CD14-positive monocyte (primary cell): ENCODE results near the gene GJB2. TPM values are rescaled to one million over a fixed set of nuclear protein-coding genes. Genes with fewer than 3 reads are reported as not detected.

Experiments used
- DNase-seq, 3 donors: peaks; one replicate each; pipeline ENCODE4 v3.0.0-alpha.2; 2011 to 2022
- H2AFZ ChIP-seq: 2 replicates; pipeline ENCODE4 v1.6.0; 2012; ENCODE audit warnings: mild to moderate bottlenecking, low read depth, low read length, inconsistent platforms; ENCODE audit not compliant: insufficient read depth, poor library complexity, severe bottlenecking
- H3K27ac ChIP-seq, 2 donors: 1 replicate in 1 of 2; 2 replicates in 1 of 2; pipeline ENCODE4 v1.5.1; 2012 to 2013; ENCODE audit warnings: low read length in 2 of 2, control low read depth in 1 of 2, inconsistent platforms in 1 of 2, low read depth in 1 of 2, mild to moderate bottlenecking in 1 of 2
- H3K27me3 ChIP-seq, 2 donors: one replicate each; pipeline versions ENCODE4 v1.6.0 to v1.6.1; 2011 to 2013; ENCODE audit warnings: low read length in 2 of 2; ENCODE audit not compliant: control insufficient read depth in 2 of 2, insufficient read depth in 2 of 2
- H3K36me3 ChIP-seq, 2 donors: replicated peaks in 1 of 2; 1 replicate in 1 of 2; 2 replicates in 1 of 2; pipeline versions ENCODE4 v1.5.1 to v1.6.1; 2012 to 2013; ENCODE audit warnings: low read length in 2 of 2, control low read depth in 1 of 2, inconsistent platforms in 1 of 2, mild to moderate bottlenecking in 1 of 2; ENCODE audit not compliant: insufficient read depth in 2 of 2, control insufficient read depth in 1 of 2
- H3K4me1 ChIP-seq, 2 donors: 1 replicate in 1 of 2; 2 replicates in 1 of 2; pipeline versions ENCODE4 v1.5.1 to v1.6.1; 2012 to 2013; ENCODE audit warnings: low read length in 2 of 2, control low read depth in 1 of 2, inconsistent platforms in 1 of 2, mild to moderate bottlenecking in 1 of 2, moderate library complexity in 1 of 2; ENCODE audit not compliant: insufficient read depth in 2 of 2, control insufficient read depth in 1 of 2
- H3K4me2 ChIP-seq: replicated peaks from 2 replicates; pipeline ENCODE3; 2012; ENCODE audit warnings: low read length, moderate library complexity, mild to moderate bottlenecking; ENCODE audit not compliant: poor library complexity, severe bottlenecking; ENCODE audit errors: extremely low read depth
- H3K4me3 ChIP-seq, 3 experiments: fragments of 200-600 bp in 1 of 3; sonication (generic) in 1 of 3; replicated peaks in 1 of 3; 1 replicate in 2 of 3; 2 replicates in 1 of 3; pipeline ENCODE4 v1.5.1; 2011 to 2013; ENCODE audit warnings: low read length in 3 of 3, mild to moderate bottlenecking in 3 of 3, control low read depth in 2 of 3, low read depth in 2 of 3, inconsistent platforms in 1 of 3, moderate library complexity in 1 of 3
- H3K79me2 ChIP-seq: 2 replicates; pipeline ENCODE4 v1.6.0; 2012; ENCODE audit warnings: mild to moderate bottlenecking, control low read depth, inconsistent platforms, low read length, moderate library complexity; ENCODE audit not compliant: insufficient read depth
- H3K9ac ChIP-seq: 2 replicates; pipeline ENCODE4 v1.6.0; 2017; ENCODE audit warnings: low read length, mild to moderate bottlenecking; ENCODE audit not compliant: insufficient read depth, poor library complexity, severe bottlenecking
- H3K9me3 ChIP-seq, 2 donors: replicated peaks in 1 of 2; 1 replicate in 1 of 2; 2 replicates in 1 of 2; pipeline versions ENCODE4 v1.5.1 to v1.6.1; 2012 to 2013; ENCODE audit warnings: low read length in 2 of 2, control low read depth in 1 of 2; ENCODE audit not compliant: control insufficient read depth in 1 of 2, insufficient read depth in 1 of 2
- H4K20me1 ChIP-seq: 2 replicates; pipeline ENCODE4 v1.6.0; 2012; ENCODE audit warnings: mild to moderate bottlenecking, low read length, control low read depth, moderate library complexity; ENCODE audit not compliant: insufficient read depth
- H3K27ac Mint-ChIP-seq, 7 donors: one replicate each; pipeline ENCODE4 v1.8.0; 2020; ENCODE audit warnings: mild to moderate bottlenecking in 7 of 7, mixed read lengths in 7 of 7, moderate library complexity in 6 of 7, inconsistent platforms in 2 of 7
- H3K27me3 Mint-ChIP-seq, 3 donors: one replicate each; pipeline ENCODE4 v1.8.0; 2021 to 2022; ENCODE audit warnings: low read depth in 3 of 3, mild to moderate bottlenecking in 3 of 3, mixed read lengths in 3 of 3, moderate library complexity in 3 of 3, inconsistent platforms in 1 of 3
- H3K36me3 Mint-ChIP-seq, 2 donors: one replicate each; pipeline ENCODE4 v1.8.0; 2020; ENCODE audit warnings: mixed read lengths in 2 of 2, inconsistent platforms in 1 of 2, mild to moderate bottlenecking in 1 of 2
- H3K4me1 Mint-ChIP-seq: one replicate; pipeline ENCODE4 v1.8.0; 2020; ENCODE audit warnings: mild to moderate bottlenecking, mixed read lengths
- H3K4me3 Mint-ChIP-seq, 2 donors: one replicate each; pipeline ENCODE4 v1.8.0; 2020; ENCODE audit warnings: mild to moderate bottlenecking in 2 of 2, mixed read lengths in 2 of 2, moderate library complexity in 1 of 2
- H3K9me3 Mint-ChIP-seq, 7 donors: one replicate each; pipeline ENCODE4 v1.8.0; 2020 to 2022; ENCODE audit warnings: mixed read lengths in 7 of 7, mild to moderate bottlenecking in 6 of 7, moderate library complexity in 6 of 7, inconsistent platforms in 2 of 7
- CTCF ChIP-seq: fragments of 200-600 bp; IDR thresholded peaks from one replicate; pipeline ENCODE4 v1.8.0; 2022; ENCODE audit warnings: antibody characterized with exemption, mild to moderate bottlenecking
- WGBS: methylation state at CpG from one replicate; pipeline ENCODE4 v1.1.5; 2013; ENCODE audit warnings: missing lambda C conversion rate; ENCODE audit not compliant: insufficient coverage; 5-methylcytosine and 5-hydroxymethylcytosine counted together
- intact Hi-C, 2 donors: fragments of 100-400 bp; cut with micrococcal nuclease; formaldehyde crosslinking; loops; one replicate each; pipeline versions ENCODE4 v1.15.0 to v1.15.1; 2023
- polyA plus RNA-seq, 3 donors: library from polyadenylated mRNA; depleted of rRNA in 1 of 3; unstranded in 2 of 3; stranded (reverse) in 1 of 3; fragments of 300-500 nt in 2 of 3; fragments of >200 nt in 1 of 3; fragmentation: Illumina TruSeq in 2 of 3; gene quantifications; 1 replicate in 2 of 3; 2 replicates in 1 of 3; pipeline ENCODE4 v1.2.3, GENCODE V29; 2012 to 2021

Gene GJB2
- polyA plus RNA-seq, 3 donors: 0.41 TPM; not detected in 2

- H3K4me1 ChIP-seq: peaks cover 18% of the 10 kb centered on the region in 2 donors
- peak within 1 kb of the TSS; percentile 43 for H3K9ac ChIP-seq
- 1% methylated on average over 85 of the region's 85 CpGs for WGBS
- Mint-ChIP-seq H3K4me3 (peak within 1 kb of the TSS; percentile 80 to 94), H3K36me3 (peaks cover 0 to 18% of the 10 kb centered on the region in 2 donors), H3K9me3 (peaks cover 0 to 11% (median 4%) of the 10 kb centered on the region in 7 donors), H3K4me1 (peaks cover 18% of the 10 kb centered on the region), H3K27ac (peak within 1 kb of the TSS in 2 of 7 donors; percentile 13 to 62), H3K27me3 (peaks cover 41 to 58% (median 46%) of the 10 kb centered on the region in 3 donors)
- H3K79me2 ChIP-seq: no peaks in the 10 kb centered on the region
- H2AFZ ChIP-seq: peak within 1 kb of the TSS; percentile 73
- H4K20me1 ChIP-seq: no peaks in the 10 kb centered on the region
- H3K36me3 ChIP-seq: no peaks in the 10 kb centered on the region
- peak within 1 kb of the TSS; percentile 88 for H3K4me2 ChIP-seq
- TF ChIP-seq CTCF: no peak
- no peak within 1 kb of the TSS for H3K27ac ChIP-seq
- H3K9me3 ChIP-seq: peaks cover 2 to 7% of the 10 kb centered on the region in 2 donors
- peak within 1 kb of the TSS; percentile 10 to 71 (median 24) for H3K4me3 ChIP-seq
- intact Hi-C loops: no loop called here
- H3K27me3 ChIP-seq: peaks cover 35 to 51% of the 10 kb centered on the region in 2 donors
- DNase-seq: no peak
Measured at GRCh38 chr13:20231839-20232555, 39.3 kb upstream of the GJB2 start, which contains the start of gene GJB6. GJB6 (minus strand) TSS chr13:20232319; CDS start chr13:20223480, 8,839 bp downstream.

DNA sequence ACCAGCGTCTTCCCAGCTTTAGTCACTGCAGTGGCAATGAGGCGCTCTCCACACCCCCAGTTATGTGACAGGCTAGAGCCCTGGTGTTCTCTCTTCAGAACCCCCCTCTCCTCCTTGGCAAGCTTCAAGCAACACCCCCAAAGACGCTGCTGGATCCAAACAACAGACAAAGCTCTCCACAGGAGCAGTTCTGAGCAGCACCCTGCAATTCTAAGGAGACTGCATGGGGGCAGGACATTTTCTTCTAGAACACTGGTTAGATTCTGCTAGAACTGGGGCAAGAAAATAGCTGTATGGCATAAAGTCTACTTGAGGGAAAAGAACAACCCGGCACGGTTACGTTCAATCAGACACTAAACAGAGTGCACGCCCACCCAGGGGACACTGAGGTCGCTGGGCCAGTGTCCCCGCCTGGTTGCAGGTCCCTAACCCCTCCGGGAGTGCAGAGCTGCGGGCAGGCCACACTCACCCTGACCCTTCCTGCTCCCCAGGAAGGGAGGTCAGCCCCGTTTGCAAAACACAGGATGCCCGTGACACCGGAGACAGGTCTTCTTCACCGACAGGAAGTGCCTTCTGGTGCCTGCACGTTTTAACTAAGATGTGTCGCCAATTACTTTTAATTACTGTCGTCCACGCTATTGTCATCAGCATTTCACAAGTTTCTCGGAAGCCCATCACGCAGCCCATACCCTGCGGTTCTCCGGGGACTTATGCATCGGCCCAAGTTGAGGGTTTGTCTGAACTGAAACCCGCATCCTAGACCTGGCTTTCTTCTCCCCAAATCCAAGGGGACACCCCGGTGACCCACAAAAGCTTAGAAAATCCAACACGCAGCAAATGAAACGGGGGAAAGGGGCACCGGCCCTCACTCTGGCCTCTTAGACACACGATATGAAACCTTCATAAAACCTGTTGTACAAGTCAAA, 38.4 kb upstream of the GJB2 start:
- 20% methylated on average over 27 of the region's 30 CpGs for WGBS
- peaks cover 2 to 7% of the 10 kb centered on the region in 2 donors for H3K9me3 ChIP-seq
- no peak overlapping the region for H3K27ac ChIP-seq
- peaks cover 18% of the 10 kb centered on the region in 2 donors for H3K4me1 ChIP-seq
- H3K36me3 ChIP-seq: no peaks in the 10 kb centered on the region
- no peak for TF ChIP-seq CTCF
- Mint-ChIP-seq H3K36me3 (peaks cover 0 to 18% of the 10 kb centered on the region in 2 donors), H3K27ac (peak overlapping the region in 2 of 7 donors; percentile 23 to 62), H3K27me3 (peaks cover 41 to 54% (median 46%) of the 10 kb centered on the region in 3 donors), H3K9me3 (peaks cover 0 to 11% (median 4%) of the 10 kb centered on the region in 7 donors), H3K4me1 (peaks cover 18% of the 10 kb centered on the region), H3K4me3 (peak overlapping the region; percentile 80 to 94)
- DNase-seq: peak; percentile 8 to 21 (median 10)
- H3K4me3 ChIP-seq: peak overlapping the region; percentile 10 to 71 (median 24)
- intact Hi-C loops: no loop called here
- peak overlapping the region; percentile 73 for H2AFZ ChIP-seq
- no peaks in the 10 kb centered on the region for H3K79me2 ChIP-seq
- no peaks in the 10 kb centered on the region for H4K20me1 ChIP-seq
- peak overlapping the region; percentile 88 for H3K4me2 ChIP-seq
- H3K27me3 ChIP-seq: peaks cover 35 to 51% of the 10 kb centered on the region in 2 donors
- peak overlapping the region; percentile 43 for H3K9ac ChIP-seq
